Measurements from ENCODE around the gene SDK1. TPM values are rescaled to one million over a fixed set of nuclear protein-coding genes. Genes with fewer than 3 reads are reported as not detected.

The SDK1 gene
- total and polyA plus RNA-seq, 2 experiments from 2014 or later: 2.1 to 10.0 TPM

DNA sequence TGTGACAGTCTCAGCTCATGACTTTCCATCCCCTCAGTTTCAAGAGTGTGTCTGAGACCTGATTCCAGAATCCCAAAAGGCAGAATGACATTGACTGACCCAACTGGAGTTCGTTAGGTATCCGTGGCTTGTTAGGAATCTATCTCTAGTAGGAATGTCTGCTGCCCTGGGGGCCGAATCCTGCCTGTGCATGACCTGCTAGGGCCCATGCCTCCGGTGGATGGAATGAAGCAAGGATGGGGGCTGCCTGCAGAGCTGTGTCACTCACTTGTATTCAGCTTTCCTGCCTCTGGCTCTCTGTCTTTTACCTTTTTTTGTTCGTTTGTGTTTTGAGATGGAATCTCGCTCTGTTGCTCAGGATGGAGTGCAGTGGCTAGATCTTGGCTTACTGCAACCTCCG, 129.5 kb downstream of the SDK1 start (continued):
- TF ChIP-seq, protein P1, sequence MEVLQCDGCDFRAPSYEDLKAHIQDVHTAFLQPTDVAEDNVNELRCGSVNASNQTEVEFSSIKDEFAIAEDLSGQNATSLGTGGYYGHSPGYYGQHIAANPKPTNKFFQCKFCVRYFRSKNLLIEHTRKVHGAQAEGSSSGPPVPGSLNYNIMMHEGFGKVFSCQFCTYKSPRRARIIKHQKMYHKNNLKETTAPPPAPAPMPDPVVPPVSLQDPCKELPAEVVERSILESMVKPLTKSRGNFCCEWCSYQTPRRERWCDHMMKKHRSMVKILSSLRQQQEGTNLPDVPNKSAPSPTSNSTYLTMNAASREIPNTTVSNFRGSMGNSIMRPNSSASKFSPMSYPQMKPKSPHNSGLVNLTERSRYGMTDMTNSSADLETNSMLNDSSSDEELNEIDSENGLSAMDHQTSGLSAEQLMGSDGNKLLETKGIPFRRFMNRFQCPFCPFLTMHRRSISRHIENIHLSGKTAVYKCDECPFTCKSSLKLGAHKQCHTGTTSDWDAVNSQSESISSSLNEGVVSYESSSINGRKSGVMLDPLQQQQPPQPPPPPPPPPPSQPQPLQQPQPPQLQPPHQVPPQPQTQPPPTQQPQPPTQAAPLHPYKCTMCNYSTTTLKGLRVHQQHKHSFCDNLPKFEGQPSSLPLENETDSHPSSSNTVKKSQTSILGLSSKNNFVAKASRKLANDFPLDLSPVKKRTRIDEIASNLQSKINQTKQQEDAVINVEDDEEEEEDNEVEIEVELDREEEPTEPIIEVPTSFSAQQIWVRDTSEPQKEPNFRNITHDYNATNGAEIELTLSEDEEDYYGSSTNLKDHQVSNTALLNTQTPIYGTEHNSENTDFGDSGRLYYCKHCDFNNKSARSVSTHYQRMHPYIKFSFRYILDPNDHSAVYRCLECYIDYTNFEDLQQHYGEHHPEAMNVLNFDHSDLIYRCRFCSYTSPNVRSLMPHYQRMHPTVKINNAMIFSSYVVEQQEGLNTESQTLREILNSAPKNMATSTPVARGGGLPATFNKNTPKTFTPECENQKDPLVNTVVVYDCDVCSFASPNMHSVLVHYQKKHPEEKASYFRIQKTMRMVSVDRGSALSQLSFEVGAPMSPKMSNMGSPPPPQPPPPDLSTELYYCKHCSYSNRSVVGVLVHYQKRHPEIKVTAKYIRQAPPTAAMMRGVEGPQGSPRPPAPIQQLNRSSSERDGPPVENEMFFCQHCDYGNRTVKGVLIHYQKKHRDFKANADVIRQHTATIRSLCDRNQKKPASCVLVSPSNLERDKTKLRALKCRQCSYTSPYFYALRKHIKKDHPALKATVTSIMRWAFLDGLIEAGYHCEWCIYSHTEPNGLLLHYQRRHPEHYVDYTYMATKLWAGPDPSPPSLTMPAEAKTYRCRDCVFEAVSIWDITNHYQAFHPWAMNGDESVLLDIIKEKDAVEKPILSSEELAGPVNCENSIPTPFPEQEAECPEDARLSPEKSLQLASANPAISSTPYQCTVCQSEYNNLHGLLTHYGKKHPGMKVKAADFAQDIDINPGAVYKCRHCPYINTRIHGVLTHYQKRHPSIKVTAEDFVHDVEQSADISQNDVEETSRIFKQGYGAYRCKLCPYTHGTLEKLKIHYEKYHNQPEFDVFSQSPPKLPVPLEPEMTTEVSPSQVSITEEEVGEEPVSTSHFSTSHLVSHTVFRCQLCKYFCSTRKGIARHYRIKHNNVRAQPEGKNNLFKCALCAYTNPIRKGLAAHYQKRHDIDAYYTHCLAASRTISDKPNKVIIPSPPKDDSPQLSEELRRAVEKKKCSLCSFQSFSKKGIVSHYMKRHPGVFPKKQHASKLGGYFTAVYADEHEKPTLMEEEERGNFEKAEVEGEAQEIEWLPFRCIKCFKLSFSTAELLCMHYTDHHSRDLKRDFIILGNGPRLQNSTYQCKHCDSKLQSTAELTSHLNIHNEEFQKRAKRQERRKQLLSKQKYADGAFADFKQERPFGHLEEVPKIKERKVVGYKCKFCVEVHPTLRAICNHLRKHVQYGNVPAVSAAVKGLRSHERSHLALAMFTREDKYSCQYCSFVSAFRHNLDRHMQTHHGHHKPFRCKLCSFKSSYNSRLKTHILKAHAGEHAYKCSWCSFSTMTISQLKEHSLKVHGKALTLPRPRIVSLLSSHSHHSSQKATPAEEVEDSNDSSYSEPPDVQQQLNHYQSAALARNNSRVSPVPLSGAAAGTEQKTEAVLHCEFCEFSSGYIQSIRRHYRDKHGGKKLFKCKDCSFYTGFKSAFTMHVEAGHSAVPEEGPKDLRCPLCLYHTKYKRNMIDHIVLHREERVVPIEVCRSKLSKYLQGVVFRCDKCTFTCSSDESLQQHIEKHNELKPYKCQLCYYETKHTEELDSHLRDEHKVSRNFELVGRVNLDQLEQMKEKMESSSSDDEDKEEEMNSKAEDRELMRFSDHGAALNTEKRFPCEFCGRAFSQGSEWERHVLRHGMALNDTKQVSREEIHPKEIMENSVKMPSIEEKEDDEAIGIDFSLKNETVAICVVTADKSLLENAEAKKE (CRISPR knock-in tag; IDR thresholded peaks at IDR 0.05): peak; percentile 29; the same call in 1 of the 2 replicates
- TF ChIP-seq STAT1 (IDR thresholded peaks at IDR 0.05; ENCODE audit: unreplicated experiment): no peak
- no peak for TF ChIP-seq ZNF114 (CRISPR knock-in tag; IDR thresholded peaks at IDR 0.05)
- TF ChIP-seq, protein P2, sequence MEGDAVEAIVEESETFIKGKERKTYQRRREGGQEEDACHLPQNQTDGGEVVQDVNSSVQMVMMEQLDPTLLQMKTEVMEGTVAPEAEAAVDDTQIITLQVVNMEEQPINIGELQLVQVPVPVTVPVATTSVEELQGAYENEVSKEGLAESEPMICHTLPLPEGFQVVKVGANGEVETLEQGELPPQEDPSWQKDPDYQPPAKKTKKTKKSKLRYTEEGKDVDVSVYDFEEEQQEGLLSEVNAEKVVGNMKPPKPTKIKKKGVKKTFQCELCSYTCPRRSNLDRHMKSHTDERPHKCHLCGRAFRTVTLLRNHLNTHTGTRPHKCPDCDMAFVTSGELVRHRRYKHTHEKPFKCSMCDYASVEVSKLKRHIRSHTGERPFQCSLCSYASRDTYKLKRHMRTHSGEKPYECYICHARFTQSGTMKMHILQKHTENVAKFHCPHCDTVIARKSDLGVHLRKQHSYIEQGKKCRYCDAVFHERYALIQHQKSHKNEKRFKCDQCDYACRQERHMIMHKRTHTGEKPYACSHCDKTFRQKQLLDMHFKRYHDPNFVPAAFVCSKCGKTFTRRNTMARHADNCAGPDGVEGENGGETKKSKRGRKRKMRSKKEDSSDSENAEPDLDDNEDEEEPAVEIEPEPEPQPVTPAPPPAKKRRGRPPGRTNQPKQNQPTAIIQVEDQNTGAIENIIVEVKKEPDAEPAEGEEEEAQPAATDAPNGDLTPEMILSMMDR (conservative IDR thresholded peaks at IDR 0.05; ENCODE audit: low read depth in 2 of 2): peak; percentile 21 to 31; a peak in 3 of 4 replicates

DNA sequence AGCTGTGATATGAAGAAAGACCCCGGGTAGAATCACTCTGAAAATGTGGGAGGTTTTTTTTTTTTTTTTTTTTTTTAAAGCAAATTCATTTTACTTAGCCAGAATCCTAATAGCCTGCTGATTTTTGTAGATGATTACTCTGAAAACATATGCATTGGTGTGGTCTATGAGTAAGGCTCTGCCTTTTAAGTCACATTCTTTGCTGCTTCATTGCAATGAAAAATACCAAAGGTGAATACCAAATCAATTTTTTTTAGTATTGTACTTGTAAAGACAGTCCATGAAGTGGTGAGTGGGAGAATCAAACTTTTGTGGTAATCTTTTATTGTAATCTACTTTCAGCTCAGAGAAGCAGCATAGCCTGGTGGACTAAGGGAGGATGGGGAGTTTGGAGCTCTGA, 130.3 kb downstream of the SDK1 start:
- no peaks in the 10 kb centered on the region for H3K36me3 ChIP-seq (ENCODE audit: insufficient read depth)
- DNase-seq (ENCODE audit: low spot score) (no peak), ATAC-seq (no peak)
- H3K4me2 ChIP-seq: no peak overlapping the region
- Mint-ChIP-seq H3K27ac (no peak overlapping the region), H3K4me1 (peaks cover 17% of the 10 kb centered on the region), H3K27me3 (ENCODE audit: insufficient read depth, low read depth, poor library complexity) (no peaks in the 10 kb centered on the region), H3K9me3 (no peaks in the 10 kb centered on the region), H3K36me3 (ENCODE audit: low read depth) (no peaks in the 10 kb centered on the region), H3K4me3 (no peak overlapping the region)
- no peaks in the 10 kb centered on the region for H3K27me3 ChIP-seq (ENCODE audit: insufficient read depth)
- H4K20me1 ChIP-seq (replicated peaks; ENCODE audit: insufficient read depth): no peaks in the 10 kb centered on the region
- H3K9me2 ChIP-seq (ENCODE audit: insufficient read depth): no peaks in the 10 kb centered on the region
- no peak overlapping the region for H3K4me3 ChIP-seq
- no peak overlapping the region for H3K27ac ChIP-seq (ENCODE audit: low read depth)
- H2AFZ ChIP-seq: no peak overlapping the region
- H3F3A ChIP-seq (replicated peaks; ENCODE audit: low read depth): no peaks in the 10 kb centered on the region
- H3K79me2 ChIP-seq (replicated peaks; ENCODE audit: insufficient read depth): no peaks in the 10 kb centered on the region
- H3K4me1 ChIP-seq (ENCODE audit: insufficient read depth): peaks cover 5% of the 10 kb centered on the region; the same call in 1 of the 2 replicates
- TF ChIP-seq, protein P3, sequence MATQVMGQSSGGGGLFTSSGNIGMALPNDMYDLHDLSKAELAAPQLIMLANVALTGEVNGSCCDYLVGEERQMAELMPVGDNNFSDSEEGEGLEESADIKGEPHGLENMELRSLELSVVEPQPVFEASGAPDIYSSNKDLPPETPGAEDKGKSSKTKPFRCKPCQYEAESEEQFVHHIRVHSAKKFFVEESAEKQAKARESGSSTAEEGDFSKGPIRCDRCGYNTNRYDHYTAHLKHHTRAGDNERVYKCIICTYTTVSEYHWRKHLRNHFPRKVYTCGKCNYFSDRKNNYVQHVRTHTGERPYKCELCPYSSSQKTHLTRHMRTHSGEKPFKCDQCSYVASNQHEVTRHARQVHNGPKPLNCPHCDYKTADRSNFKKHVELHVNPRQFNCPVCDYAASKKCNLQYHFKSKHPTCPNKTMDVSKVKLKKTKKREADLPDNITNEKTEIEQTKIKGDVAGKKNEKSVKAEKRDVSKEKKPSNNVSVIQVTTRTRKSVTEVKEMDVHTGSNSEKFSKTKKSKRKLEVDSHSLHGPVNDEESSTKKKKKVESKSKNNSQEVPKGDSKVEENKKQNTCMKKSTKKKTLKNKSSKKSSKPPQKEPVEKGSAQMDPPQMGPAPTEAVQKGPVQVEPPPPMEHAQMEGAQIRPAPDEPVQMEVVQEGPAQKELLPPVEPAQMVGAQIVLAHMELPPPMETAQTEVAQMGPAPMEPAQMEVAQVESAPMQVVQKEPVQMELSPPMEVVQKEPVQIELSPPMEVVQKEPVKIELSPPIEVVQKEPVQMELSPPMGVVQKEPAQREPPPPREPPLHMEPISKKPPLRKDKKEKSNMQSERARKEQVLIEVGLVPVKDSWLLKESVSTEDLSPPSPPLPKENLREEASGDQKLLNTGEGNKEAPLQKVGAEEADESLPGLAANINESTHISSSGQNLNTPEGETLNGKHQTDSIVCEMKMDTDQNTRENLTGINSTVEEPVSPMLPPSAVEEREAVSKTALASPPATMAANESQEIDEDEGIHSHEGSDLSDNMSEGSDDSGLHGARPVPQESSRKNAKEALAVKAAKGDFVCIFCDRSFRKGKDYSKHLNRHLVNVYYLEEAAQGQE (IDR thresholded peaks at IDR 0.05; ENCODE audit: unreplicated experiment): no peak
- no peak for TF ChIP-seq POLR2AphosphoS5 (IDR thresholded peaks at IDR 0.05; ENCODE audit: low read depth)
- TF ChIP-seq JUNB (IDR thresholded peaks at IDR 0.05; ENCODE audit: unreplicated experiment): no peak
- TF ChIP-seq, protein P2 (conservative IDR thresholded peaks at IDR 0.05; ENCODE audit: low read depth in 2 of 2): no peak
- TF ChIP-seq, protein P4, sequence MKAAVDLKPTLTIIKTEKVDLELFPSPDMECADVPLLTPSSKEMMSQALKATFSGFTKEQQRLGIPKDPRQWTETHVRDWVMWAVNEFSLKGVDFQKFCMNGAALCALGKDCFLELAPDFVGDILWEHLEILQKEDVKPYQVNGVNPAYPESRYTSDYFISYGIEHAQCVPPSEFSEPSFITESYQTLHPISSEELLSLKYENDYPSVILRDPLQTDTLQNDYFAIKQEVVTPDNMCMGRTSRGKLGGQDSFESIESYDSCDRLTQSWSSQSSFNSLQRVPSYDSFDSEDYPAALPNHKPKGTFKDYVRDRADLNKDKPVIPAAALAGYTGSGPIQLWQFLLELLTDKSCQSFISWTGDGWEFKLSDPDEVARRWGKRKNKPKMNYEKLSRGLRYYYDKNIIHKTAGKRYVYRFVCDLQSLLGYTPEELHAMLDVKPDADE (IDR thresholded peaks at IDR 0.05): no peak
- TF ChIP-seq CREB1 (CRISPR knock-in tag; IDR thresholded peaks at IDR 0.05; ENCODE audit: low read depth): no peak

All from GM23338 (cell line).